GM12891 (cell line): ENCODE results near the gene ENTPD7.
"Not testable (repeated sequence)": the region's sequence is repeated elsewhere in the genome, so short reads cannot be mapped to it uniquely, and the experiment has no call there.

Experiments used
- DNase-seq: peaks from one replicate; pipeline ENCODE4 v3.0.0; 2011; ENCODE audit warnings: low spot score; ENCODE audit not compliant: insufficient read length
- FAIRE-seq: peaks from 2 replicates; lab custom pipeline; 2011; peaks lifted over from hg19 to GRCh38; lab: Jason Lieb, UNC
- PAX5 ChIP-seq: IDR thresholded peaks from 2 replicates; pipeline ENCODE4 v1.6.1; 2011; ENCODE audit warnings: low read length, moderate library complexity, mild to moderate bottlenecking; ENCODE audit not compliant: insufficient read depth, severe bottlenecking
- POLR2A ChIP-seq: IDR thresholded peaks from 2 replicates; pipeline ENCODE4 v1.6.1; 2011; ENCODE audit warnings: low read depth, low read length, control low read depth
- POLR2AphosphoS5 ChIP-seq: IDR thresholded peaks from 2 replicates; pipeline ENCODE4 v1.6.1; 2011; ENCODE audit warnings: low read depth, low read length, control low read depth
- POU2F2 ChIP-seq: IDR thresholded peaks from 2 replicates; pipeline ENCODE4 v1.6.1; 2011; ENCODE audit warnings: low read depth, mild to moderate bottlenecking, control low read depth, low read length, moderate library complexity
- SPI1 ChIP-seq: IDR thresholded peaks from 2 replicates; pipeline ENCODE4 v1.6.1; 2011; ENCODE audit warnings: low read depth, low read length, control low read depth
- TAF1 ChIP-seq: IDR thresholded peaks from 2 replicates; pipeline ENCODE4 v1.6.1; 2011; ENCODE audit warnings: low read depth, low read length, control low read depth

Gene ENTPD7

DNA sequence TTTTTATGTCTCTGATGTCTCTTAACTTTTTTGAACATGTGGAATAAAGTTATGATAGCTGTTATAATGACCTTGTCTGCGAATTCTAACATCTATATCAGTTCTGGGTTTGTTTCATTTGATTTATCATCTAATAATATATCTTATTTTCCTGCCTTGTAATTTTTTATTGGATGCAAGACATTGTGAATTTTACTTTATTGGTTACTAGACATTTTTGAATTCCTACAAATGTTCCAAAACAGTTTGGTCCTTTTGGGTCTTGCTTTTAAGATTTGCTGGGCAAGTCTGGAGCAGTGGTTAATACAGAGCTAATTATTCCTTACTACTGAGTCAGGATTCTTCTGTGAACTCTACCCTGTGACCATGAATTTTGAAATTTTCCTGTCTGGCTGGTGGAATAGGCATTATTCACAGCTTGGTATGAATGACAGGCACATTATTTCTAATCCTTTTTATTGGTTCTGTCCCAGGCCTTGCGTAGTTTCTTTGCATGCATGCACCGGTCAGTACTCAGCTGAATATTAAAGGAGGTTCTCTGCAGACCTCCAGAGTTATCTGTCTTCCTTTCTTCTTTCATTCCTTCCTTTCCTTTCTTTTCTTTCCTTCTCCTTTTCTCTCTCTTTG, 81.7 kb downstream of the ENTPD7 start:
- TF ChIP-seq POU2F2 = no peak
- no peak for TF ChIP-seq POLR2A
- no peak for TF ChIP-seq TAF1
- no peak for TF ChIP-seq POLR2AphosphoS5
- no peak for TF ChIP-seq PAX5
- TF ChIP-seq SPI1 = no peak
- FAIRE-seq (peak; percentile 51), DNase-seq (no peak)

DNA sequence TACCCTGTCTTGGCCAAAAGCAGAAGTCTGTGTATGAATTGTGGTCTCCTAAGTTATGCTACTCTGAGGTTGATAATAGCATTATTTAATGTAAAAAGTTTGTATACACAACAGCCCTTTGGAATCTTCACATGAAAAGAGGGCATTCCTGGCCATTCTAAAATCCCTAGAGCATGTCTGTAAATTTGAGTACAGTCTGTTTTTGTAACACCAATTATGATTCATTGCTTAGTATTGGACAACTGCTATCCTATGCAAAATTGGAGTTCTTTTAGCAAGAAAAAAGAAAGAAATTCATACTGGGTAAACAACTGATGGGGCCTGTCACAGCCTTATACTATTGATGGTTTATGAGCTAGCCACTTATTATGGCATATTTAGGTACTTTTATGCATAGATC, 82.9 kb downstream of the ENTPD7 start:
- no peak for TF ChIP-seq PAX5
- DNase-seq = no peak

DNA sequence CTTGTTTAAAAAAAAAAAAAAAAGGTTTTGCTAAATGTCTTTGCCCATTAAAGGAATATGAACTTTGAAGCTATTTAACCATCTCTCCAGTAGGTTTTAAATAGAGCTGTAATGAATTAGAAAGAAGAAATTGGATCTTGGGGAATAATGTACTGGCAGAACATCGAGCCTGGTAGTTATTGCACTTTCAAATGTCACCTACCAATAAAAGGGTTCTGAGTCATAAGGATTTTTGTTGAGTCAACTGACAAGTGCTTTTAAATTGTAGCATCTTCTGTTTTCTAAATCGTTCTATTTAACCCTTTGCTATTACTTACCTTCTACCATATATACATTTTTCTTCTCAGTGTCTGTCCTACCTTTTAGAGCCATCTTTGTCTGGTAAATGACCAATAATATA, 83.4 kb downstream of the ENTPD7 start:
- FAIRE-seq = no peak

More for the DNA sequence above, 82.9 kb downstream of the ENTPD7 start:
- no peak for FAIRE-seq

DNA sequence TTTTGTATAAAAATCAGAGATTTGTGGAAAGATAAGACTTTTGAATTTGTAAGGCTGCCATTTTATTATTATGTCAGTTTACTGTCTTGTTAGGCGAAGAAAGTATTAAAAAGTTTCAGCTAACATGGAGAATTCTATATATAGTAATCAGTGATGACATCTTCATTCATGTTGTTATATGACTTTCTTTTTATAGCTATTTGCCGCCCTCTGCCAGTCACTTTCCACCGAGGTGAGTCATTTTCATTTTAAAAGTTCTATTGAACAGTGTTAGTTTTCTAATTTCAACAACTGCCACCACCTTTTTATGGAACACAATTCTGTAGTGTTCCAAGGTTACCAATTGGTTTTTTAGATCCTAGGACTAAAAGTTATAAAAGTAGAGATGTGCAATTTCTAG, 84.5 kb downstream of the ENTPD7 start:
- no peak for FAIRE-seq
- no peak for DNase-seq
- no peak for TF ChIP-seq PAX5
- TF ChIP-seq POLR2AphosphoS5 = no peak
- no peak for TF ChIP-seq TAF1
- TF ChIP-seq POU2F2 = no peak
- TF ChIP-seq POLR2A = no peak
- TF ChIP-seq SPI1 = no peak

More for the DNA sequence above, 83.4 kb downstream of the ENTPD7 start:
- TF ChIP-seq PAX5 (no peak), POLR2A (no peak), SPI1 (no peak), TAF1 (no peak), POLR2AphosphoS5 (no peak), POU2F2 (no peak)
- DNase-seq = no peak

DNA sequence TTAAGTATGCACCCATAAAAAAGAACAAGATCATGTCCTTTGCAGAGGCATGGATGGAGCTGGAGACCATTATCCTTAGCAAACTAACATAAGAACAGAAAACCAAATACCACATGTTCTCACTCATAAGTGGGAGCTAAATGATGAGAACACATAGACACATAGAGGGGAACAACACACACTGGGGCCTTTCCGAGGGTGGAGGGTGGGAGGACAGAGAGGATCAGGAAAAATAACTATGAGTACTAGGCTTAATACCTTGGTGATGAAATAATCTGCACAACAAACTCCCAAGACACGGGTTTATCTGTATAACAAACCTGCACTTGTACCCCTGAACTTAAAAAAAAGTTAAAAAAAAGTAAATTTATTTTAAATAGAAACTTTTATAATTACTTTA, 86.9 kb downstream of the ENTPD7 start:
- not testable (repeated sequence) for FAIRE-seq, DNase-seq

DNA sequence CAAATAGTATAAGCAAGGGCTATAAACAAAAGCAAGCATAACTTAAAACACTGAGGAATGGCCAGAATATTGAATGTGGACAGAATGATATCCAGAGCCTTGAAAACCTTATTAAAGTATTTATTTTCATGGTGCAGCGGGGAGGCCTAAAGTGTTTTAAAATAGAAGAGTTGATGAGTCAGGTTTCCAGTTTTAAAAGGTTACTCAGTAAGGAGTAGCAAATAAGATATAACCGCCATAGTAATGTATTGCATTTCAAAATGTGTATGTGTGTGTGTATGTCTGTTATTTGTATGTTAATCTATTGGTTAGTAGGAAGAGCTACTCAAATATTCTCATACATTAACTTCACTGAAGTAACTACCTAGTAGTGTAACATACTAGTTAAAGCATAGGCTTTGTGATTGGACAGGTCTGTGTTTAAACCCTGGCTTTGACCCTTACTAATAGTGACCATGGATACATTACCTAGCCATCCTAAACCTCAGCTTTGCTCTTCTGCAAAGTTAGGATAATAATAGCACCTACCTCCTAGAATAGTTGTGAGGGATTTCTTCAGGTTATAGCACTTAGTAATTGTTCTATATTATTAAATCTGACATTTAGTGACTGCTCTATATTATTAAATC, 89.6 kb downstream of the ENTPD7 start:
- DNase-seq (no peak), FAIRE-seq (no peak)
- no peak for TF ChIP-seq POLR2A
- no peak for TF ChIP-seq POU2F2
- no peak for TF ChIP-seq SPI1
- TF ChIP-seq PAX5 = no peak
- TF ChIP-seq POLR2AphosphoS5 = no peak
- no peak for TF ChIP-seq TAF1

DNA sequence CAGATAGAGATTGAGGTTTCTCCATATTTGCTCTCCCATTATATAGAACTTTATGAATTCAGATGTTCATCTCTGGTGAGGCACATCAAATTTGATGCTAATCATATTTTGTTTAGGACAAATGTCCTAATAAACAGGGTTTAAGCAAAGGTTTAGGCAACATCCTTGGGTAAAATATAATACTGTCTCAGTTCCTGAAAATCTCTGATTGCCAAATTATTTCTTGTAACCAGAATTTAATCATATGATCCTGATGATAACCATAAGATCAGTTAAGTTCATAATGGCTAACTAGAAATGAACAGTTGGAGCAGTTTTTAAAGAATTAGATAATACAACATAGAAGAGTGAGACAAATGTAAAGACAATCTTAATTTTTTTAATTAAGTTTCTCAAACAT, 91.3 kb downstream of the ENTPD7 start:
- no peak for TF ChIP-seq PAX5
- no peak for TF ChIP-seq SPI1
- TF ChIP-seq POLR2AphosphoS5 = no peak
- TF ChIP-seq POLR2A = no peak
- TF ChIP-seq TAF1 = no peak
- TF ChIP-seq POU2F2 = no peak
- no peak for FAIRE-seq
- no peak for DNase-seq

DNA sequence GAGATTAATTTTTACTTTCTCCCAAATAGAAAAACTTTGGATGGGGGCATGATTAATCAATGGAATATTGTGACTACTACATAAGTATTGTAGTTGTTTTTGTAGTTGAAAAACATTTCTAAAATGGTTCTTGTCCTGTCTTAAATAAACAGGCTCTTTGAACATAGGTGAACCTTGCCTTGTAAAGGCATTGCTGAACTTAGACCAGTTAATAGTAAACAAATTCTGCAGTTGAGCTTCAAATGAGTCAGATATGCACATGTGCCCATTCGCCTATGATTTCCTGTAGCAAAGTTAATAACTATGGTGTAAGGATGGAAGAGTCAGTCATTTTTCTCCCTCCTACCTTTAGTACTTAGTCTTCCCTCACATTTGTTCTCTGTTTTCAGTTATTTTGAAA, 95.4 kb downstream of the ENTPD7 start:
- FAIRE-seq (no peak), DNase-seq (no peak)
- no peak for TF ChIP-seq TAF1
- no peak for TF ChIP-seq SPI1
- no peak for TF ChIP-seq POLR2A
- TF ChIP-seq POLR2AphosphoS5 = no peak
